H1 (cell line): ENCODE results near the gene ZNF366. TPM values are rescaled to one million over a fixed set of nuclear protein-coding genes. Genes with fewer than 3 reads are reported as not detected.

ENCODE experiments used
- BRCA1 ChIP-seq: IDR thresholded peaks from 2 replicates; pipeline ENCODE4 v1.6.1; 2012; ENCODE audit warnings: low read depth, low read length, improper control_type of control experiment
- HDAC6 ChIP-seq: IDR thresholded peaks from one replicate; pipeline ENCODE4 v1.7.1; 2012; ENCODE audit warnings: low read depth, mild to moderate bottlenecking, inconsistent platforms, low read length, moderate library complexity
- JUN ChIP-seq: IDR thresholded peaks from 2 replicates; pipeline ENCODE4 v1.6.1; 2011; ENCODE audit warnings: low read depth, mild to moderate bottlenecking, improper control_type of control experiment, low read length
- KDM4A ChIP-seq: IDR thresholded peaks from one replicate; pipeline ENCODE4 v1.7.1; 2012; ENCODE audit warnings: low read depth, mild to moderate bottlenecking, moderate library complexity, low read length, inconsistent platforms; ENCODE audit not compliant: severe bottlenecking
- MAX ChIP-seq: IDR thresholded peaks from 2 replicates; pipeline ENCODE4 v1.6.1; 2012; ENCODE audit warnings: inconsistent platforms
- POLR2AphosphoS5 ChIP-seq: IDR thresholded peaks from 2 replicates; pipeline ENCODE4 v1.6.1; 2011; ENCODE audit warnings: low read depth, low read length
- RAD21 ChIP-seq, 2 experiments: IDR thresholded peaks in 1 of 2; conservative IDR thresholded peaks in 1 of 2; 2 replicates each; pipeline ENCODE4 v1.6.1; 2011; ENCODE audit warnings: low read depth in 2 of 2, low read length in 2 of 2, improper control_type of control experiment in 1 of 2, inconsistent platforms in 1 of 2, mild to moderate bottlenecking in 1 of 2, moderate library complexity in 1 of 2
- RNF2 ChIP-seq: fragments of 200-900, 300-1000 bp; sonication (generic); IDR thresholded peaks from 2 replicates; pipeline ENCODE4 v1.7.1; 2016; ENCODE audit warnings: borderline replicate concordance, low read depth, mild to moderate bottlenecking, antibody characterized with exemption, low read length; ENCODE audit not compliant: poor library complexity, severe bottlenecking; ENCODE audit errors: missing control alignments
- SIN3A ChIP-seq, 2 experiments: IDR thresholded peaks in 1 of 2; conservative IDR thresholded peaks in 1 of 2; 2 replicates each; pipeline ENCODE4 v1.6.1; 2011 to 2012; ENCODE audit warnings: low read length in 2 of 2, improper control_type of control experiment in 1 of 2, low read depth in 1 of 2, mild to moderate bottlenecking in 1 of 2
- SP1 ChIP-seq: IDR thresholded peaks from 2 replicates; pipeline ENCODE4 v1.6.1; 2011; ENCODE audit warnings: low read depth, low read length
- SRF ChIP-seq: IDR thresholded peaks from 2 replicates; pipeline ENCODE4 v1.6.1; 2011; ENCODE audit warnings: mild to moderate bottlenecking, low read depth, low read length, moderate library complexity
- TAF7 ChIP-seq: optimal IDR thresholded peaks from 2 replicates; pipeline ENCODE3; 2011; ENCODE audit warnings: low read depth, mild to moderate bottlenecking, inconsistent platforms, low read length, moderate library complexity, borderline replicate concordance
- TBP ChIP-seq: IDR thresholded peaks from 2 replicates; pipeline ENCODE4 v1.6.1; 2011; ENCODE audit warnings: low read depth, low read length, improper control_type of control experiment
- TCF12 ChIP-seq: IDR thresholded peaks from 2 replicates; pipeline ENCODE4 v1.6.1; 2011; ENCODE audit warnings: low read depth, mild to moderate bottlenecking, low read length
- YY1 ChIP-seq: IDR thresholded peaks from 2 replicates; pipeline ENCODE4 v1.6.1; 2011; ENCODE audit warnings: low read depth, mild to moderate bottlenecking, low read length
- polyA plus RNA-seq, 7 experiments: library from polyadenylated mRNA; depleted of rRNA in 3 of 7; stranded (reverse) in 5 of 7; unstranded in 2 of 7; fragments of >200 nt in 5 of 7; fragments of 200-250 nt in 2 of 7; gene quantifications; 1 replicate in 5 of 7; 2 replicates in 1 of 7; 4 replicates in 1 of 7; pipeline versions ENCODE4 v1.2.1 to v1.2.3, GENCODE V29; 2011 to 2013; ENCODE audit warnings: missing spikeins in 2 of 7, mixed read lengths in 2 of 7
- total RNA-seq: library from RNA; stranded (reverse); fragmentation: NEBNext Ultra II Directional; extraction: Animal tissue kit (Norgen Biotek cat#: 25700); gene quantifications from 2 replicates; pipeline ENCODE4 v1.2.1, GENCODE V29; 2021
- TF ChIP-seq, protein P1 (sequence below): IDR thresholded peaks from 2 replicates; pipeline ENCODE4 v1.6.1; 2012; ENCODE audit warnings: inconsistent platforms
- TF ChIP-seq, protein P2 (sequence below), 3 experiments: IDR thresholded peaks; 1 replicate in 2 of 3; 2 replicates in 1 of 3; pipeline versions ENCODE4 v1.5.1 to v1.6.1; 2011; ENCODE audit warnings: low read length in 3 of 3, mild to moderate bottlenecking in 3 of 3, inconsistent platforms in 2 of 3, low read depth in 1 of 3, moderate library complexity in 1 of 3; ENCODE audit not compliant: insufficient read depth in 1 of 3; ENCODE audit errors: control extremely low read depth in 1 of 3

ZNF366 gene
- total and polyA plus RNA-seq, 2 of the 8 experiments (the other 6 are each of a cell fraction or from before 2014, with no cell fraction given), result not detected

GRCh38 chr5:72556351-72557166 is 49.3 kb upstream of the ZNF366 start (continued):
- TF ChIP-seq SIN3A (conservative IDR thresholded peaks at IDR 0.05 in 1 of 2, IDR thresholded peaks at IDR 0.05 in 1 of 2; ENCODE audit: low read depth in 1 of 2, low read length in 2 of 2) (0 out of 4 replicates have a peak, but pooled peaks of 1 of the 2 experiments have one; percentile 33), HDAC6 (no peak), RNF2 (no peak), YY1 (0 out of 2 replicates have a peak, but pooled peaks have one; percentile 31), TBP (peak; percentile 80), SRF (no peak), TCF12 (no peak), TAF7 (peak; percentile 7), MAX (peak; percentile 86), JUN (no peak), RAD21 (IDR thresholded peaks at IDR 0.05 in 1 of 2, conservative IDR thresholded peaks at IDR 0.05 in 1 of 2; ENCODE audit: low read depth in 2 of 2, low read length in 2 of 2) (peak; percentile 49 to 62), SP1 (no peak), BRCA1 (no peak), POLR2AphosphoS5 (peak; percentile 92), KDM4A (peak; percentile 32)
- TF ChIP-seq, protein P1, sequence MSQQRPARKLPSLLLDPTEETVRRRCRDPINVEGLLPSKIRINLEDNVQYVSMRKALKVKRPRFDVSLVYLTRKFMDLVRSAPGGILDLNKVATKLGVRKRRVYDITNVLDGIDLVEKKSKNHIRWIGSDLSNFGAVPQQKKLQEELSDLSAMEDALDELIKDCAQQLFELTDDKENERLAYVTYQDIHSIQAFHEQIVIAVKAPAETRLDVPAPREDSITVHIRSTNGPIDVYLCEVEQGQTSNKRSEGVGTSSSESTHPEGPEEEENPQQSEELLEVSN, result peak; percentile 92
- TF ChIP-seq, protein P2, sequence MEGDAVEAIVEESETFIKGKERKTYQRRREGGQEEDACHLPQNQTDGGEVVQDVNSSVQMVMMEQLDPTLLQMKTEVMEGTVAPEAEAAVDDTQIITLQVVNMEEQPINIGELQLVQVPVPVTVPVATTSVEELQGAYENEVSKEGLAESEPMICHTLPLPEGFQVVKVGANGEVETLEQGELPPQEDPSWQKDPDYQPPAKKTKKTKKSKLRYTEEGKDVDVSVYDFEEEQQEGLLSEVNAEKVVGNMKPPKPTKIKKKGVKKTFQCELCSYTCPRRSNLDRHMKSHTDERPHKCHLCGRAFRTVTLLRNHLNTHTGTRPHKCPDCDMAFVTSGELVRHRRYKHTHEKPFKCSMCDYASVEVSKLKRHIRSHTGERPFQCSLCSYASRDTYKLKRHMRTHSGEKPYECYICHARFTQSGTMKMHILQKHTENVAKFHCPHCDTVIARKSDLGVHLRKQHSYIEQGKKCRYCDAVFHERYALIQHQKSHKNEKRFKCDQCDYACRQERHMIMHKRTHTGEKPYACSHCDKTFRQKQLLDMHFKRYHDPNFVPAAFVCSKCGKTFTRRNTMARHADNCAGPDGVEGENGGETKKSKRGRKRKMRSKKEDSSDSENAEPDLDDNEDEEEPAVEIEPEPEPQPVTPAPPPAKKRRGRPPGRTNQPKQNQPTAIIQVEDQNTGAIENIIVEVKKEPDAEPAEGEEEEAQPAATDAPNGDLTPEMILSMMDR (IDR thresholded peaks at IDR 0.05; ENCODE audit: control extremely low read depth in 1 of 3, insufficient read depth in 1 of 3, low read depth in 1 of 3, low read length in 3 of 3), result peak; percentile 54 to 62 (median 58)
